HG03064 (cell line): Measurements from ENCODE around the gene PLAC8.
"Not testable (repeated sequence)": the region's sequence is repeated elsewhere in the genome, so short reads cannot be mapped to it uniquely, and the experiment has no call there.

Experiments
- ATAC-seq: cut with Tn5 transposase; IDR thresholded peaks from one replicate; pipeline ENCODE4 v1.9.1; 2021; ENCODE audit warnings: low read depth; ENCODE audit not compliant: unreplicated experiment

Gene PLAC8, protein sequence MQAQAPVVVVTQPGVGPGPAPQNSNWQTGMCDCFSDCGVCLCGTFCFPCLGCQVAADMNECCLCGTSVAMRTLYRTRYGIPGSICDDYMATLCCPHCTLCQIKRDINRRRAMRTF

DNA sequence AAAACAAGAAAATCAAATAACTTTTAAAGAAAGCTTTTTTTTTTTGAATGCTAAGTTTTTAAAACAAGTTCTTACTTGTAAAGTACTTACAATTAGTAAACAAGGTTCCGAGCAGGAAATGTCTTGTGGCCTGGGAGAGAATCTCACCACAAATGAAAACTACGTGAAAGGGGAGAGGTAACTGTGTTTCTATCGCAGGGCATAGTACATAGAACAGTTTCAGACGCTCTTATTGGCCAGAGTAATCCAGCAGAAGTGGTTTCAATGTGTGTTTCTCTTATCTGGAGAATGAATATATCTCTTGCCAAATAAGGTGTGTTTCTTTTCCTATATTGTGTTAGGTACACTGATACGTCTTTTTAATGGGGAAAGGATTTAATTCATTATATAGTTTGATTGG, at the start of gene PLAC8:
Gene PLAC8 (minus strand): TSS at position 154 of the 400 bp plus-strand sequence. CDS start 6,808 bp downstream, outside the sequence.
- ATAC-seq = no peak

DNA sequence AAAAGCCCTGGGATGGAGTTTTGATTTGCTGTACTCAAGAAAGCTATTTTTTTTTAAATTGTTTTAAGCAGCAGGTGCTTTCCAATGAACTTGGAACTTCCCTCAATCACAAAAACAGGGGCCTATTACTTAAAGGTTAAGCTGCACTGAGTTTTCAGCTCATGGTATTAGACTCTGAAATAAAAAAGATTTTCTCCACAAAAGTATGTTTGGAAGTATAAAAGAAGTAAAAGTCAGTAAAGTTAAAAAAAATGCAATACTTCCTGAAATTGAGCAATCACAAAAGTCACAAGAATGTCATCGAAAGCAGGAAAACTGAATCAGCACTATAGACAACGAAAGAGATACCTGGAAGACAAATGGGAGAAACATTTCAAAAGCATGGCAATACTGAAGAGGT, 38.9 kb upstream of the PLAC8 start:
- no peak for ATAC-seq

DNA sequence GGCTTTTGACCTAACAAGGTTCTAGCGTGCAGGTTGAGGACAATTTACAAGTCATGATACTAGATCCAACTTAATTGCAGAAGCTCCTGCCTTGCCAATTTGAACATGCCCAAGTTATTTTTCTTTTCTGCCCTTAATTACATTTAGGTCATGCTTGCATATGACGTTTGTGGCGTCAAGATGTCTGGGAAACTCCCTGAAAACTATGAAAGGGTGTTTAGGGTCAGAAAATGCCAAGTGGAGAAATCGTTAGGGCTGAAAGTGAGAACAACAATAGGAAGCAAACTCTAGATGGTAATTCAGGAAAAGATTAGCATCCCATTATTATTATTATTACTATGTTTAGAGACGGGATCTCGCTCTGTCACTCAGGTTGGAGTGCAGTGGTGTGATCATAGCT, 38.2 kb upstream of the PLAC8 start:
- no peak for ATAC-seq

DNA sequence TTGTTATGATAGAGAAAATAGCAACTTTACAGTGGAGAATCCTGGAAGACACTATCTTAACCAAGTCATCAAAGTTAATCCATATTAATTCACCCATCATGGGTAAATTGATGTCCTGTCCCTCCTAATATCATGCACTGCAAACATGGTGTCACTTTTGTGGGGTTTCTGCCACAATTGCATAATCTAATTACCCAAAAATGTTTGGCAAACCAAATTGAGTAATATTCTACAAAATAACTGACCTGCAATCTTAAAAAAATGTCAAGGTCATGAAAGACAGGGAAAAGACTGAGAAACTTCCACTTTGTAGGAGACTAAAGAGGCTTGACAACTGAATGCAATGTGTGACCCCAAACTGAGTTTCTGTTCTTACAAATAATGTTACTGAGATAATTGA, 37.1 kb upstream of the PLAC8 start:
- no peak for ATAC-seq

DNA sequence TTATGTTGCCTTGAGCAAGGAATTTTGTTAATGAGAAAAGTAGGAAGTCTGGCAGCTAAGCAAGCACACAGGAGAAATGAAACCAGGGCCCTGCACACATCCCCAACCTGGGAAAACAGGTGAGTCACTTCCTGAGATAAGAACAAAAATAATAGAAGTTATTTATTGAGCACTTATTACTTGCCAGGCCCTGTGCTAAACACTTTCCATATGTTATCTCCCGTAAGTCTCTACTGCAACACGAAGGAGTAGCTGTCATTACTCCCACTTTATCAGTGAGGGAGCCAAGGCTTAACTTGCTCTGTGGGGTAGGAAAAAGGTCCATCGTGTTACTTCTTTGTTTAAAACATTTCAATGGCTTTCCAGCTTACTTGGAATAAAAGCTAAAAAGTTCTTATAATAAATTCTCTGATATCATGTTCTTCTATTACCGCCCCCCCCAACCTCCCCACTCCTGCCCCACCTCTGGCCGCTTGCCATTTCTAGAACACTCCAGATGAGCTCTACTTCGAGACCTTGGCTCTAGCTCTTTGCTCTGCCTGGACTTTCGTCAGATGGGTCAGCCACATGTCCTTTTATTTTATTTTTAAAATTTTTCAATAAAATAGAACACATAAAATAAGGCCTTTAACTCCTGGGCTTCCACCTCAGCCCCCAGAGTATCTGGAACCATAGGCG, 36.3 kb upstream of the PLAC8 start:
- no peak for ATAC-seq

DNA sequence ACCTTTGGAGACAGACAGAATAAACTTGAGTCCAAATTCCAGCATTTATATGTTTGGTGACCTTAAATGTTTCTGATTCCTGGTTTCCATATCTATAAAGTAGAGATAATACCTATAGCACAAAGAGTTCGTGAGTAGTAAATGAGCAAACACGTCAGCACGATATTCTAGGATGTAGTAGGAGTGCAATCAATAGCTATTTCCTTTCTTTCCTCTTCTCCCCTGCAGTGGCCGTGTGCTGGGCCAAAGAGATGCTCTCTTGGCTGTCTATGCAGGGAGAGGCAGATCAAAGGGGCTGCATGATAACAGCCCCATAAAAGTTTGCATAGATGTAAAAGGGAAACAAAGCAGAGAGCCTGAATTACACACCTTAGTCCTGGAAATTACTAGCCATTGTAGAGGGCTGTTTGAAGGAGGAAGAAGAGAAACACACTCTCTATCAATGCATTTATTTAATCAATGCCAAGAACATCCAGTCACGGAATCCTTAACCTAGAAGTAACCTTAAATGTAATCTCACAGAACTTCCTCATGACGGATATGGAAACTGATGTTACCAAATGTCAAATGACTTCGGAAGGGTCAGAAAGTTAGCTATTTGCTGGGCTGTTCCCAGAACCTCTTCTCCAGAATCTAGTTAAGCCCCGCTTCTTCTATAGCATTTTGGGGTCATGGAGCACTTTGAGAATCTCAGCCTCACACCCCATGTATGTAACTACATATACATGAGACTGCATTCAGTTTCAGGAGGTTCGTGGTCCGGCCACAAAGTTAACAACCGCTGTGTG, 35.5 kb upstream of the PLAC8 start:
- no peak for ATAC-seq

DNA sequence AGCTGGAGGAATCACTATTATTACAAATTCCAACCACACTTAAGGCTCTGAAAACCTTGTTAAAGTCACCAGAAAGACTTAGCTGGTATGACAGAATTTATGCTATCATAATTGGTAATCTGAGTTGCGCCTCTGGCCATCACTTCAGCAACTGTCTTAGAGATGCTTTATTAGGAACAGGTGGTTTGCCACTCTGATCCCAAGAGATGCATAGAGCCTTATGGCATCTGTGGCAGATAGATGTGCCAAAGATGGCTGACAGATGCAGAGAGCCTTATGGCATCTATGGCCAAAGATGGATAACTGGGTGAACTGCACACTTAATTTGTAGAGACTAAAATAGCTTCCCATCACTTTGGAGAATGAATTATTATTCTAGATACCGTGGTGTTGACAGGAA, 32.3 kb upstream of the PLAC8 start:
- no peak for ATAC-seq

DNA sequence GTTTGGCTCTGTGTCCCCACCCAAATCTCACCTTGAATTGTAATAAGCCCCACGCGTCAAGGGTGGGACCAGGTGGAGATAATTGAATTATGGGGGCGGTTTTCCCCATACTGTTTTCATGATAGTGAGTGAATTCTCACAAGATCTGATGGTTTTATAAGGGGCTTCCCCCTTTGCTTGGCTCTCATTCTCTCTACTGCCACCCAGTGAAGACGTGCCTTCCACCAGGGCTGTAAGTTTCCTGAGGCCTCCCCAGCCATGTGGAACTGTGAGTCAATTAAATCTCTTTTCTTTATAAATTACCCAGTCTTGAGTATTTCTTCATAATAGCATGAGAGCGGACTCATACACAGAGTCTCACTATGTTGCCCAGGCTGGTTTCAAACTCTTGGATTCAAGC, 31.2 kb upstream of the PLAC8 start:
- ATAC-seq = not testable (repeated sequence)

DNA sequence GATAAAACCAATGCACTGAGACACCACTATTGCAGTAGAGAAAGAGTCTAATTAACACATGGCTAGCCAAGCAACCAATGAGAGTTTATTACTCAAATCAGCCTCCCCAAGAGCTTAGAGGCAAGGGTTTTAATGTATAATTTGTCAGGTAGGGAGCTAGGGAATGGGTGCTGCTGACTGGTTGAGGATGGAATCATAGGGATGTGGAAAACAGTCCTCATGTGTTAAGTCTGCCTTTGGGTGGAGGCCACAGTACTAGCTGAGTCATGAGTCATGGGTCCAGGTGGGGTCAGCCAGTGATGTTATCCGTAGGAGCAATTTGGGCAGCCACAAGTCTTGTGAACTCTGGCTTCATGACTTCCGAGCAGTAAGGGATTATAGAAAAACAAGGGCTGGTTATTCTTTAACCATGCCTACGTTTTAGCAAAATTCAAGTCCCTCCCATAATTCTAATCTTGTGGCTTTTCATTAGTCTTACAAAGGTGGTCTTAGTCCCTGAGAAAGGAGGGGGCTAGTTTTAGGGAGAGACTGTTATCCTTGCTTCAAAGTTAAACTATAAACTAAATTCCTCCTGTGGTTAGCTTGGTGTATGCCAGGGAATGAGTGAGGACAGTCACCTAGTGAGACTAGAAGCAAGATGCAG, 25.1 kb upstream of the PLAC8 start:
- no peak for ATAC-seq

DNA sequence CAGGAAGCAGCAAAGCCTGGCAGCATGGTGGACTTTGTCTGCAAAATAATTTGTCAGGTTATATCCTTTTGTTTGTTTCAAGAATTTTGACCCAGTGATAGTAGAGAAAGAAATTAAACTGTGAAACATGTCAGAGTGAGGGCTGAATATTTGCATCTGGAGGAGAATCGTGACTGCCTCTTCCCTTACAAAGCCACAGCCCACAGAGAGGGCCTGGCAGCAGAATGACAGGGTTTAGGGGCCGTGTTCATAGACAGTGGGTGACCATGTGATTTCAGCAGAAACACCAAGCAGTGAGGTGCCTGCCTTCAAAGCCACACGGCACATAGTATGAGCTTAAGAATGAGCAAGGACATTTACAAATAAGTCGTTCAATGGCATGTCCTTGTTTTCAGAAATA, 24.4 kb upstream of the PLAC8 start:
- ATAC-seq = no peak

DNA sequence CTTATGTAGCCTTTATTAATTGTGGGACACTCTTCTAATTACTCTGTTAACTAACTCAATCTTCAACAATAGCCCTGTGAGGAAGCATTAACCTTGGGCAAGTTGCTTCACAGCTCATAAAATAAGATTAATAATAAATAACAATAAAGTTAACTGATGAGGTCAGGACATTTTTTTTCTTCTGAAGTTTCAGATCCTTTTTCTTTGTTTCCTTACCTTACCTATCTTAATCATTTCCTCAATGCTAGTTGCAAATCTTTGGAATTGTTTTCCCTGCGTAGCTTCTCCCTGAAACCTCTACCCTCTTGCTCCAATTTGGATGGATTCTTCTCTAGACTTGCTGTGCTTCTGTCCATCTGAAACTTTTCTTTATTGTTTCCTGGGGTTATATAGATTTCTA, 17.5 kb upstream of the PLAC8 start:
- ATAC-seq = no peak

DNA sequence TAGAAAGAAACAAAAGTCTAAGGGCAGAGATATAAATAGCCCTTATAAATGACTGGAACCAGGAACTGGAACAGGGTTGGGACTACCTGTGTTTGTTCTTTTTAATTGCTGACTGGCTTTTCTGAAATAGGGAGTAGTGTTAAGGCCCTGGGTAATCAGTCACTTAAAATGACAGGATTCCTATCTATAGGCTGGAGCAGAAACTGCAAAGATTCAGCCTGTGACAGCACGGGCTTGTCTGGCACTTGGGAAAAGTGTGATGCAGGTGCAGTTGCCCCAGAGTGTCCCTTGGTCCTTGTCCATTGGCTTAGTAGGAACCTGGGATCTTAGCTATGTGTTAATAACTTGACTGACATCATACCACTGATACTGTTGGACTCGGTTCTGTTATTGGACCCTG, 14.7 kb upstream of the PLAC8 start:
- no peak for ATAC-seq

DNA sequence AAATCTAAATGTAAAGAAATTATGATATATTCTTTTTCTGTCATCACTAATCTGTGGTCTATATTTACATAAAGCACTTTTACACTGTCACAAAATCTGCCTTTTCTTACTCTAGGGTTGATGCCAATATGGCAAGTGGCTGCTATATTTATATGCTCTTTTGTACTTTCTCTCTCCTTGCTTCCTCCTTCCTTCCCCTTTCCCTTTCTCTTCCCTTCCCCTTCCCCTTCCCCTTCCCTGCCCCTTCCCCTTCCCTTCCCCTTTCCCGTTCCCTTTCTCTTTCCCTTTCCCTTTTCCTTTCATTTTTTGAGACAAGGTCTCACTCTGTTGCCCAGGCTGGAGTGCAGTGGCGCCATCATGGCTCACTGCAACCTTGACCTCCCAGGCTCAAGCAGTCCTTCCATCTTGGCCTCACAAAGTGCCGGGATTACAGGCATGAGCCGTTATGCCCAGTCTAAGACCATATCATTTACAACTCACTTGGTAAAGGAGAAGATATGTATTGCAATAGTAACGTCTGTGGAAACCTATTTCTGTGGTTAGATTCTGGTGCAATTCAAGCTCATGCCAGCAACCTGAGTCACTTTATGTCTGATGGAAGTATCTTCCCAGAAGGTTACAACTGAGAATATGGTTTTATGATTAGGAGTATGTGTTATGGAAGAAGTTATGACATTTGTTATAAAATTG, 13.9 kb upstream of the PLAC8 start:
- no peak for ATAC-seq

DNA sequence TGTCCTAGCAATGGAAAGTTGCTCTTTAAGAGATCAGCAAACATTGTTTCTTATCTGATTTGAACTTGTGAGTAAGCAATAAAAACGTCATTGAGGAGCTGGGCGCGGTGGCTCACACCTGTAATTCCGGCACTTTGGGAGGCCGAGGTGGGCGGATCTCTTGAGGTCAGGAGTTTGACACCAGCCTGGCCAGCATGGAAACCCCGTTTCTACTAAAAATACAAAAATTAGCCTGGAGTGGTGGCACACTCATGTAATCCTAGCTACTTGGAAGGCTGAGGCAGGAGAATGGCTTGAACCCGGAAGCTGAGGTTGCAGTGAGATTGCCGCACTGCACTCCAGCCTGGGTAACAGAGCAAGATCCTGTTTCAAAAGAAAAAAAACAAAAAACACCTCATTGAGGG, 11.2 kb upstream of the PLAC8 start:
- no peak for ATAC-seq

DNA sequence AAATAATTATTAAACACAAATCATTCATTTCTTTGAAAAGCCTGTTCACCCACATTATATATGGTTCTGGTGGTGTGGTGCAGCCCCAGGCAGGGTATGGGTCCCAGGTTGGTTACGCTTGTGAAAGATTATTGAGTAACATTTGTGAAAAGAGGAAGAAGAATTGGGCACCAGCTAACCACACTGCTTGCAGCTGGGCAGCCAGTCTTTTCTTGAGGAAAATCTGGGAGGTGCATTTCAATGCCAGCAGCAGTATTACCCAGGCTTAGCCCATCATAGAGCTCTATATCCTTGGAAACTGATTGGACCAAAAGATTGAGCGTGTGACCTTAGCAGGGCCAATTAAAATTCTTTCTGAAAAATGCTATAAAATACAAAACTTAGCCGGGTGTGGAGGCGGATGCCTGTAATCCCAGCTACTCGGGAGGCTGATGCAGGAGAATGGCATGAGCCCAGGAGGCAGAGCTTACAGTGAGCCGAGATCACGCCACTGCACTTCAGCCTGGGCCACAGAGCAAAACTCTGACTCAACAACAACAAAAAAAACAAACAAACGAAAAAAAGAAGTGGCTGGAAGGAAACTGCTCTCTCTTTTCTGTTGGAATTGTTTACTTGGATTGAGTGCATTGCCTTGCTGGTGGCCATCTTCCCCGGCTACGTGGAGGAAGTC, 9.7 kb upstream of the PLAC8 start:
- ATAC-seq = no peak

DNA sequence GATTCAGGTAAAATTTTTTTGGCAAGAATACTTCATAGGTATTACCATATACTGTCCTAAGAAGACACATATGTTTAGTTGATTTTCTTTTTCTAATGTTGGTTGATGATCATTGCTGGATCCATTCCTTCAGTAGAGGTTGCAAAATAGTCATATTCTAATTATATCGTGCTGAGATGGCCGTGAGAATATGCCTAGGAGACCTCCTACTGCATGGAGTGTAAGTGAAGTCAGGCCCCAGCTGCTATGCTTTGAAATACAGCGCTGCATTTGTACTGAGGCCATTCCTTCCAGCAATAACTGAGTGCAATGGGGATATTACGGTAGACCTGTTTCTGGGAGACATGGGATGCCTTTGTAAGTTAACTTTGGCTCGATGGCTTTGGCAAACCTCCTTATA, 6.7 kb upstream of the PLAC8 start:
- no peak for ATAC-seq

DNA sequence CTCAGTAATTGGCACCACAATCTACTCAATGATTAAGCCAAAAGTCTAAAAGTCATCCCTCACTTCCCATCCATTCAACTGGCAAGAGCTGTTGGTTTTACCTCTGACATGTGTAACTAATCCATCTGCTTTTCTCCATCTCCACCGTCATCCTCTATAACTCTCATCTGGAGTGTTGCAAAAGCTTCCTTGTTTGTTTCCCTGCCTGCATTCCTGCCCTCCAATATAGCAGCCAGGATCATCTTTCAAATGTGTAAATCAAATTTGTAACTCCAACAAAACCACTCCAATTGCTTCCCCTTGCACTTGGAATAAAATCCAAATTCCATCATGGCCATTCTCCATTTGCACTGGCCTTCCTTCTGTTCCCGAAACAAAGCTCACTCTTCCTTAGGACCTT, 4.3 kb upstream of the PLAC8 start:
- ATAC-seq = no peak

DNA sequence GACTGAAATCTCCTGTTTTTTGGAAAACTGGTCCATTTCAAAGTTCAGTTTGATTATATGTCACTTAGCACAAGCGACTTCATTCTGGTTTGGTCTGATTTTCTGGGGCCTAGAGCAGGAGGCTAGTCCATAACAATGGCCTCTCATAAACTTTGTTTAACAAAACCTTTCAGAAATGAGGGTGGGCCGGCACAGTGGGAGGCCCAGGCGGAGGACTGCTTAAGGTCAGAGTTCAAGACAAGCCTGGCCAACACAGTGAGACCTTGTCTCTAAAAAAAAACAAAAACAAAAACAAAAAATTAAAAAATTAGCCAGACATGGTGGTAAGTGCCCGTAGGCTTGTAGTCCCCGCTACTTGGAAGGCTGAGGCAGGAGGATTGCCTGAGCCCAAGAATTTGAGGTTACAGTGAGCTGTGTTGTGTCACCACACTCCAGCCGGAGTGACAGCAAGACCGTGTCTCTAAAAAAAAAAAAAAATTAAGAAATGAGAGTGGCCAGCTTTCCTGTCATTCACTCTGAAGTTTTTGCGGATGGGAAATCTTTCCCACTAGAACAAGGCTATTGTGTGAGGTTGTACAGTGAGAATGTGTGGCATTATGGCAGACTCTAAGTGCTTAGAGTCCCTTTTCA, 1.2 kb upstream of the PLAC8 start:
- no peak for ATAC-seq

DNA sequence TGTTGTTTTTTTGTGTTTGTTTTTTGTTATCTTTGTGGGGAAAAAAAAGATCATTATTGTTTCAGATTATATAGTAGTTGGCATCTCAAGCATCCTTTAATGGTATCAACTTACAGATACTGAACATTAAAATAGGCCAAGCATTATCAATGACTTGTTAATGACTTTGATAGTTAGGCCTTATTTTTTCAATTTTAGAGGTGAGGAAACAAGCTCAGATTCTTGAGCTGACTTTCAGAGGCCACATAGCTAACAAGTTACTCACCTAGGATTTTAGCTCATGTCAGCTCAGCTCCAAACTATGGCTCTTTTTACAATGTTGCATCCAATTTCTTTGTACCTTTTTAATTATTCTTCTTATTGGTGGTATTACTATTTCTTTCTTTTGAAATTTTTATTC, 471 bp upstream of the PLAC8 start:
- ATAC-seq = no peak

DNA sequence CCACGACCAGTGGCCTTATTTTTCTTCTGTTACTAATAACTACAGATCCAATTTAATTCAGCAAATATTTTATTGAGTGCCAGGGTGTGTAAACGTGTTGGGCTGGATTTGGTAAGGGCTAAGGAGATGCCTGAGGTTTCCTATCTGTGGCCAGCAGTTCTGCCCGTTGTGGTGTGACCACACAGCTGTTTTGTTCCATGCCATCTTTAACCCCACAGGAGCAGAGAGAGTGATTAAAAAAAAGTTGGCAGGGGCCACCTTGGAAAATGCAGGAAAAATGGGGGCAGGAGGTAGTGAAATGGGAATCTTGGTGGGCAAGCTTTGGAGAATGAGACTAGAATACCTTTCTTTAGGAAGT, 1.1 kb downstream of the PLAC8 start:
- no peak for ATAC-seq
